GM10248 (cell line): ENCODE measurements around the gene TMEM41B.
"Not testable (repeated sequence)": the region's sequence is repeated elsewhere in the genome, so short reads cannot be mapped to it uniquely, and the experiment has no call there.

ENCODE experiments used
- CTCF ChIA-PET: fragments of 300-600 bp; sonication (Branson Sonifier 250); formaldehyde crosslinking; extraction: SDS; loops from one replicate; lab custom pipeline; 2021; ENCODE audit warnings: antibody characterized with exemption; lab: Yijun Ruan, JAX
- POLR2A ChIA-PET: fragments of 350-650 bp; sonication (Branson Sonifier 250); formaldehyde crosslinking; extraction: SDS; loops from one replicate; lab custom pipeline; 2020; ENCODE audit warnings: antibody characterized with exemption; lab: Yijun Ruan, JAX
- DNase-seq: peaks from one replicate; pipeline ENCODE4 v3.0.0; 2012; ENCODE audit errors: extremely low spot score
- TF ChIP-seq, protein P1 (sequence below): IDR thresholded peaks from 2 replicates; pipeline ENCODE4 v1.5.1; 2012; ENCODE audit warnings: mild to moderate bottlenecking, low read depth; ENCODE audit errors: extremely low read depth, missing control alignments, control extremely low read depth

The TMEM41B gene

DNA sequence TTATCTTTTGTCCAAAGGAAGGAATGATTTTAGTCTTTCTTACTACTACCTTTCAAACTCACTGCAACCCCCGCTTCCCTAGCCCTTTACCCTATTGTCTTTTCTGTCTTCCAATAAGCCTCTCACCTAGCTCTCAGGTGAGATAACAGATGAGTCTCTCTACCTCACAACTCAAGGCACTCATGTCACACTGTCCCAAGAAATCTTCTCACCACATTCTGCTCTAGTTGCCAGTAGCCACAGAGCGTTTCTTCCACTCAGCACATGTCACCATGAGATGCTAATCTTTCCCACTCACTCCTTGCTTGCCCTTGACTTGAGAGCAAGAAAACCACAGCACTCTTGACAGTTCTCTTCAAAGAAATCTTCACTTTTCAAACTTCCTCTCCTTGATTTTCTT, 32.7 kb upstream of the TMEM41B start:
- TF ChIP-seq, protein P1, sequence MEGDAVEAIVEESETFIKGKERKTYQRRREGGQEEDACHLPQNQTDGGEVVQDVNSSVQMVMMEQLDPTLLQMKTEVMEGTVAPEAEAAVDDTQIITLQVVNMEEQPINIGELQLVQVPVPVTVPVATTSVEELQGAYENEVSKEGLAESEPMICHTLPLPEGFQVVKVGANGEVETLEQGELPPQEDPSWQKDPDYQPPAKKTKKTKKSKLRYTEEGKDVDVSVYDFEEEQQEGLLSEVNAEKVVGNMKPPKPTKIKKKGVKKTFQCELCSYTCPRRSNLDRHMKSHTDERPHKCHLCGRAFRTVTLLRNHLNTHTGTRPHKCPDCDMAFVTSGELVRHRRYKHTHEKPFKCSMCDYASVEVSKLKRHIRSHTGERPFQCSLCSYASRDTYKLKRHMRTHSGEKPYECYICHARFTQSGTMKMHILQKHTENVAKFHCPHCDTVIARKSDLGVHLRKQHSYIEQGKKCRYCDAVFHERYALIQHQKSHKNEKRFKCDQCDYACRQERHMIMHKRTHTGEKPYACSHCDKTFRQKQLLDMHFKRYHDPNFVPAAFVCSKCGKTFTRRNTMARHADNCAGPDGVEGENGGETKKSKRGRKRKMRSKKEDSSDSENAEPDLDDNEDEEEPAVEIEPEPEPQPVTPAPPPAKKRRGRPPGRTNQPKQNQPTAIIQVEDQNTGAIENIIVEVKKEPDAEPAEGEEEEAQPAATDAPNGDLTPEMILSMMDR, result no peak
- ChIA-PET CTCF (interaction anchor here (0.7 to 1.4 kb wide), 2 partner anchors 73 to 209 kb away, joined by 3 read pairs; no protein-coding TSS in a partner anchor), POLR2A (no interaction called here)
- DNase-seq, result no peak

DNA sequence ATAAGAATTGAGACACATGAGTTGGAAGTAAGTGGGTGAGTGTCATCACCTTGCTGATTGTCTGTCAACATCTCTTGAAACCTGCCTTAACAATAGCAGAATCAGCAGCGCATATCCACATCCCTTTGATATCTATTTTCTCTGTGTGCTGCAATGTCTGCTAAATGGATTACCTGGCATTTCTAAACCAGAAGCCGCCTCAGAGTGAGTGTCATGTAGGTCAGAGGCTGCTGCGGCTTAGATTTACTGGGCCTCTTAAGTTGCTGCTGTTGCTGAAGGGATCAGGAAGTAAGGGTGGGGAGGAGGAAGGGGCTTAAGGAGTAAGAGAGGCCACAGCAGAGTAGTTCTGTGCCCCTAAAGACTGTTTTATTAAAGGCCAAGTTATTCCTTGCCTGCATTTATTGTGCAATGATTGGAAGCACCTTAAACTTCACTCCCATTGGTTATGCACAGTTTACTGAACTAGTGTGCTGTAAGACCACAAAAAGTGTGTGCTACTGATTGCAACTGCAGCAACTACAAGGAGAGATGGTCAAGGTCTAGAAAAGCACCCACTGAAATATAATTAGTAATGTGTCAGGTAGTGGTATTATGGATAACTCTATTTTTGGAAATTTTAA, 29.8 kb upstream of the TMEM41B start:
- CTCF ChIA-PET, result no interaction called here
- TF ChIP-seq, protein P1, result no peak
- POLR2A ChIA-PET, result no interaction called here

DNA sequence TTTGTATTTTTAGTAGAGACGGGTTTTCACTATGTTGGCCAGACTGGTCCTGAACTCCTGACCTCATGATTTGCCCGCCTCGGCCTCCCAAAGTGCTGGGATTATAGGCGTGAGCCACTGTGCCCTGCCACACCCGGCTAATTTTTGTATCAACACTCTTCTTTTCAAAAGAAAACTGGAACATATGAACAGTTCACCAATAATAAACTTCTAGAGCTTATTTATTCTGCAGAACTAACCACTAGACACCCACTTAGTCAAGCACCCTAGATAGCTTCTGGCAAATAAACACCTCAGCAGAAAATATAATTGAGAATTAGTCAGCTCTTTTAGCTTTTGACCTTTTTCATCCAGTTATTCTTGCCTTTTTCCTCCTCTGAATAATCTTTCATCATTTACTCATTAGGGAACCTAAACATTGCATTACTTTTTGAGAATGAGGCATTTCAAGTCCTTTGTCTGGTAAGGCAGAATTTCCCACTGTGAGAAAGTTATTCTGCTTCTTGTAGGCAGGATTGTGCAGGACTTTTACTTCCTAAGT, 27.3 kb upstream of the TMEM41B start:
- no peak for DNase-seq
- ChIA-PET CTCF (interaction anchor here (2.6 kb wide), 1 partner anchor 9 kb away, joined by 7 read pairs; no protein-coding TSS in a partner anchor), POLR2A (no interaction called here)
- TF ChIP-seq, protein P1, result no peak

More for the DNA sequence above, 29.8 kb upstream of the TMEM41B start:
- no peak for DNase-seq

DNA sequence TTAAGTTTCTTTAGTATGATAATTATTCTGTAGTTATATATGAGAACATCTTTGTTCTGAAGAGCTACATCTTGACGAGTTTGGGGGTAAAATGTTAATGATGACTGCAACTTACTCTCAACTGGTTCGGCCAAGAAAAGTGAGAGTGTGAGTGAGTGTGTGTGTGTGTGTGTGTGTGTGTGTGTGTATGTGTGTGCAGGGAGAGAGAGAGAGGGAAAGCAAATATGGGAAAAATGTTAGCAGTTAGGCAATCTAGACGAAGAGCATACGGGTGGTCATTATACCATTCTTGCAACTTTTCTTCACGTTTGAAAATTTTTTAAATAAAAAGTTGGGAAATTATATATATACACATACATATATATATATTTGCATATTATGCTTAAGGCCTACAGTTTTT, 18.3 kb upstream of the TMEM41B start:
- POLR2A ChIA-PET, result no interaction called here
- TF ChIP-seq, protein P1, result no peak
- CTCF ChIA-PET, result no interaction called here
- no peak for DNase-seq

DNA sequence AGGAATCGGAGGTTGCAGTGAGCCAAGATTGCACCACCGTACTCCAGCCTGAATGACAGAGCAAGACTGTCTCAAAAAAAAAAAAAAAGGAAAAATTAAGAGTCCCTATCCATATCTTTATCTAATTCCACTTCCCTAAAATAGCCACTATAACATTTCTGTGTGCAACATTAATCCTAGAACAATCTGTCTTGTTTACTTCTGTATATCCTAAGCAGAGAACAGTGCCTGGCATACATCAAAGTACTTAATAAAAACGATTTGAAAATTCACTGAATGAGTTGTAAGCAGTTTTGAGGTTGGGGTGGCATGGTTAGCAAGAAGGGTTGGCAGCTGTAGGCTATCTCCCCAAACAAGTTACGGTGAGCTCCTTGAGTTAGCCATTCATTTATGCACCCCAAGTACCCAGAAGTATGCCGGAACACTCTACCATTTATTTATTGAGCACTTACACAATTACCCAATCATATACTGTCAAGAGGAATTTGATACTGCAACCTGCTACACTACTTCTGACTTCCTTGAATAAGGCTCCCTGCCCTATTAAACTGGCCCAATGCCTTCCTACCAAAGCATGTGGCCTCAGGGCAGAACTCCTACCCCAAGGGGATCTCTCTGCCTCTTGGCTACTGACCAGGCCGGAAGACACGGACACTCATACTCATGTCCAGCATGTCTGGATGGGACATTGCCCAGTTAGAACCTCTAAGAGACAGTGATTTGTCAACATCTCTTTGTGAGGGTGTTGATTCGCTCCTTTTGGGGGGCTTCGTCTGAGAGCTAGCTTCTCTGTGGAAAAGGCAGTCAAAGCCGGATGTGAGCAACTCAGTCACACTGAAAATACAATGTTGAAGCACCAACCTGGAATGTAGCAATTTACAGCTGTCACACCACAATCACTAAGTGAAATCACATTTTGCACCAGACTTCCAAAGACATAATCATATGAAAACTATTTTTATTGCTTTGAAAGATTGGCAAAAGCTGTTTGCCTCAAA, 16.3 kb upstream of the TMEM41B start:
- no peak for DNase-seq
- TF ChIP-seq, protein P1, result no peak
- CTCF ChIA-PET, result interaction anchor here (1.2 to 1.6 kb wide), 2 partner anchors 9 to 16 kb away, joined by 3 to 4 read pairs; no protein-coding TSS in a partner anchor
- POLR2A ChIA-PET, result no interaction called here

DNA sequence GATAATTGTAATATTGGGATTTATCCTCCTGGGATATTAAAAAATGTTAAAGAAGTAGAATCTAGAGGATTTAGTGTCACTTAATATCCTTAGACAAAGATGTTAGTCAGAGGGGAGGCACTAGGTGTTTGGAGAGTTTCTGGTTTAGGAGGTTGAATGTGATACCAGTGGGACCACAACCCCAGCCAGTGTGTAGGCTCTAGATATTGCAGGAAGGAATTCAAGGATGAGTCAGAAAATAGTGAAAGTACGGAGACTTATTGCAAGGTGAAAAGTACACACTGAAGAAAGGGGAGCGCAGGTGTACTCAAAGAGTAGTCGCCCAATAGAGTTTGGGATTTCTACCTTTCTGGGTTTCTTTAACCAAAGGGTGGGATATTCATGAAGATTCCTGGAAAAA, 5.7 kb upstream of the TMEM41B start:
- POLR2A ChIA-PET, result no interaction called here
- DNase-seq, result no peak
- CTCF ChIA-PET, result no interaction called here
- TF ChIP-seq, protein P1, result no peak

DNA sequence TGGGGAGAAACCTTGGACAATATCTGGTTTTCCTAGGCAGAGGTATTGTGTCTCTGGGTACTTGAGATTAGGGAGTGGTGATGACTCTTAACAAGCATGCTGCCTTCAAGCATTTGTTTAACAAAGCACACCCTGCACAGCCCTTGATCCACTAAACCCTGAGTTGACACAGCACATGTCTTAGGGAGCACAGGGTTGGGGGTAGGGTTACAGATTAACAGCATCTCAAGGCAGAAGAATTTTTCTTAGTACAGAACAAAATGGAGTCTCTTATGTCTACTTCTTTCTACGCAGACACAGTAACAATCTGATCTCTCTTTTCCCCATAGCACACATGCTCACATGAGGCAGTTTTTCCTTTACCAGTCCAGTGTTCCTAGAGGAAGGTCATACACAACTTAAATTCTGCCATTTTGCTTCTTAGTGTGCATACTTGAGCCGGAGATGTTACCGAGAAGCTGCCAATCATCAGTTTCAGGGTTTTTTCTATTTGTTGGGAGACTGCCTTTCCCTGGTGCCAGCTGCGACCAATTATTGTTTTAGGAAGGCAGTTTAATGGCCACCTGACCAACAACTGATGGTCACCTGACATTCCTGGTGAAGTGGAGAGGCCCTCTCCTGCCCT, 5.1 kb upstream of the TMEM41B start:
- DNase-seq, POLR2A ChIA-PET, CTCF ChIA-PET: not testable (repeated sequence)

DNA sequence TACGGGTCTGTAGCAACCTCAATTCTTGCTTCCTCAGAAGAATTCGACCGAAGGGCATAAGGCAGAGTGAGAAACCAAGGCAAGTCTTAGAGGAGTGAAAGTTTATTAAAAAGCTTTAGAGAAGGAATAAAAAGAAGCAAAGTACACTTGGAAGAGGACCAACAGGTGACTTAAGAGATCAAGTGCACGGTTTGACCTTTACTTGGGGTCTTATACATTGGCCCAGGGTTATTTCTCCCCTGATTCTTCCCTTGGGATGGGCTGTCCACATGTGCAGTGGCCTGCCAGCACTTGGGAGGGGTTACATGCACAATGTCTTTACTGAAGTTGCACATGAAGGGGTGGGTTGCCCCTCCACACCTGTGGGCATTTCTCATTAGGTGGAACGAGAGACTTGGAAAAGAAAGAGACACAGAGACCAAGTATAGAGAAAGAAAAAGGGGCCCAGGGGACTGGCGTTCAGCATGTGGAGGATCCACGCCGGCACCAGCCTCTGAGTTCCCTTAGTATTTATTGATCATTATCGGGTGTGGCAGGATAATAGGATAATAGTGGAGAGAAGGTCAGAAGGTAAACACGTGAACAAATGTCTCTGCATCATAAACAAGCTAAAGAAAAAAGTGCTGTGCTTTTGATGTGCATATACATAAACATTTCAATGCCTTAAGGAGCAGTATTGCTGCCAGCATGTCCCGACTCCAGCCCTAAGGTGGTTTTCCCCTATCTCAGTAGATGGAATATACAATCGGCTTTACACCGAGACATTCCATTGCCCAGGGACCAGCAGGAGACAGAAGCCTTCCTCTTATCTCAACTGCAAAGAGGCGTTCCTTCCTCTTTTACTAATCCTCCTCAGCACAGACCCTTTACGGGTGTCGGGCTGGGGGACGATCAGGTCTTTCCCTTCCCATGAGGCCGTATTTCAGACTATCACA, 4.3 kb upstream of the TMEM41B start:
- POLR2A ChIA-PET, CTCF ChIA-PET, DNase-seq: not testable (repeated sequence)
